DND-41 (cell line): ENCODE measurements around the gene IL1RN.

Experiments used
- ATAC-seq: fragments of 200-7000 bp; cut with Tn5 transposase; 3 replicates; pipeline ENCODE4 v1.9.1; 2021; ENCODE audit warnings: low read depth; ENCODE audit not compliant: insufficient read depth
- DNase-seq: peaks from one replicate; pipeline ENCODE4 v3.0.0-alpha.2; 2020
- H2AFZ ChIP-seq: 2 replicates; pipeline ENCODE4 v1.6.0; 2012; ENCODE audit warnings: low read depth, low read length
- H3K27ac ChIP-seq: 2 replicates; pipeline ENCODE4 v1.5.1; 2012; ENCODE audit warnings: low read length, inconsistent platforms
- H3K27me3 ChIP-seq: fragments of 200-600 bp; sonication (generic); 2 replicates; pipeline ENCODE4 v1.6.0; 2012; ENCODE audit warnings: low read length, mild to moderate bottlenecking, inconsistent platforms; ENCODE audit not compliant: insufficient read depth, poor library complexity
- H3K36me3 ChIP-seq: 2 replicates; pipeline ENCODE4 v1.5.1; 2012; ENCODE audit warnings: low read length, inconsistent platforms; ENCODE audit not compliant: insufficient read depth
- H3K4me1 ChIP-seq: 2 replicates; pipeline ENCODE4 v1.5.1; 2012; ENCODE audit warnings: mild to moderate bottlenecking, low read length; ENCODE audit not compliant: insufficient read depth
- H3K4me2 ChIP-seq: 2 replicates; pipeline ENCODE4 v1.6.0; 2012; ENCODE audit warnings: mild to moderate bottlenecking, moderate library complexity, low read length, inconsistent platforms; ENCODE audit not compliant: insufficient read depth
- H3K4me3 ChIP-seq, 2 experiments: fragments of 200-600 bp in 1 of 2; shearing (Covaris generic) in 1 of 2; 2 replicates each; pipeline ENCODE4 v1.5.1; 2012 to 2016; ENCODE audit warnings: inconsistent platforms in 2 of 2, low read length in 2 of 2, mild to moderate bottlenecking in 2 of 2, low read depth in 1 of 2, moderate library complexity in 1 of 2
- H3K79me2 ChIP-seq: 2 replicates; pipeline ENCODE4 v1.6.0; 2012; ENCODE audit warnings: low read length, inconsistent platforms; ENCODE audit not compliant: insufficient read depth
- H3K9ac ChIP-seq: 2 replicates; pipeline ENCODE4 v1.6.0; 2012; ENCODE audit warnings: low read depth, mild to moderate bottlenecking, inconsistent platforms, low read length, moderate library complexity
- H3K9me3 ChIP-seq: 2 replicates; pipeline ENCODE4 v1.5.1; 2012; ENCODE audit warnings: low read length, moderate library complexity, mild to moderate bottlenecking, inconsistent platforms; ENCODE audit not compliant: insufficient read depth, severe bottlenecking
- H4K20me1 ChIP-seq: 2 replicates; pipeline ENCODE4 v1.6.0; 2012; ENCODE audit warnings: low read length; ENCODE audit not compliant: insufficient read depth
- CTCF ChIP-seq: IDR thresholded peaks from 2 replicates; pipeline ENCODE4 v1.5.1; 2012; ENCODE audit warnings: borderline replicate concordance, low read length, moderate library complexity, mild to moderate bottlenecking; ENCODE audit not compliant: poor library complexity, severe bottlenecking; ENCODE audit errors: extremely low read depth
- EZH2 ChIP-seq: IDR thresholded peaks from 3 replicates; pipeline ENCODE4 v1.6.1; 2012; ENCODE audit warnings: borderline replicate concordance, low read depth, mild to moderate bottlenecking, moderate library complexity, low read length, inconsistent platforms; ENCODE audit not compliant: severe bottlenecking

The IL1RN gene

GRCh38 chr2:113155331-113155730, 27.9 kb downstream of the IL1RN start:
- H3K4me1 ChIP-seq, result peaks cover 19% of the 10 kb centered on the region
- no peaks in the 10 kb centered on the region for H3K9me3 ChIP-seq
- TF ChIP-seq CTCF, result no peak
- TF ChIP-seq EZH2, result no peak
- H3K4me3 ChIP-seq, result no peak overlapping the region
- H2AFZ ChIP-seq, result no peak overlapping the region
- H3K9ac ChIP-seq, result no peak overlapping the region
- peaks cover 3% of the 10 kb centered on the region; the same call in 1 of the 2 replicates for H3K79me2 ChIP-seq
- ATAC-seq (no peak), DNase-seq (no peak)
- H4K20me1 ChIP-seq, result no peaks in the 10 kb centered on the region
- no peak overlapping the region for H3K27ac ChIP-seq
- H3K27me3 ChIP-seq, result peaks cover 3% of the 10 kb centered on the region
- no peak overlapping the region for H3K4me2 ChIP-seq
- H3K36me3 ChIP-seq, result no peaks in the 10 kb centered on the region

- peak overlapping the region; percentile 59 for H3K27ac ChIP-seq
- peak overlapping the region in 1 of 2 experiments; percentile 75; a peak in 3 of 4 replicates for H3K4me3 ChIP-seq
Observed at GRCh38 chr2:113156278-113157117, 29.1 kb downstream of the IL1RN start.

GRCh38 chr2:113157118-113157896, 29.9 kb downstream of the IL1RN start:
- peak overlapping the region; percentile 75 for H3K4me2 ChIP-seq
- ATAC-seq (peak; percentile 90), DNase-seq (peak; percentile 67)
- no peaks in the 10 kb centered on the region for H3K36me3 ChIP-seq
- no peaks in the 10 kb centered on the region for H4K20me1 ChIP-seq
- H3K27ac ChIP-seq, result peak overlapping the region; percentile 59
- H2AFZ ChIP-seq, result peak overlapping the region; percentile 93
- H3K79me2 ChIP-seq, result peaks cover 3% of the 10 kb centered on the region; the same call in 1 of the 2 replicates
- peak overlapping the region; percentile 77 for H3K9ac ChIP-seq
- no peak for TF ChIP-seq CTCF
- TF ChIP-seq EZH2, result no peak
- peaks cover 19% of the 10 kb centered on the region for H3K4me1 ChIP-seq
- no peaks in the 10 kb centered on the region for H3K9me3 ChIP-seq
- peak overlapping the region; percentile 19 to 75; a peak in 3 of 4 replicates for H3K4me3 ChIP-seq
- peaks cover 3% of the 10 kb centered on the region for H3K27me3 ChIP-seq

More at GRCh38 chr2:113156278-113157117, 29.1 kb downstream of the IL1RN start:
- Histone ChIP-seq H3K9me3 (no peaks in the 10 kb centered on the region), H2AFZ (peak overlapping the region; percentile 80), H3K9ac (peak overlapping the region; percentile 77), H3K4me2 (peak overlapping the region; percentile 75), H3K36me3 (no peaks in the 10 kb centered on the region), H3K4me1 (peaks cover 19% of the 10 kb centered on the region), H4K20me1 (no peaks in the 10 kb centered on the region), H3K27me3 (peaks cover 3% of the 10 kb centered on the region), H3K79me2 (peaks cover 3% of the 10 kb centered on the region; the same call in 1 of the 2 replicates)
- ATAC-seq (no peak), DNase-seq (no peak)
- TF ChIP-seq EZH2, result no peak
- no peak for TF ChIP-seq CTCF
